Endothelial cell of umbilical vein (primary cell): Measurements from ENCODE around the gene ISY1.

ENCODE experiments used
- CTCF ChIP-seq, 2 donors: IDR thresholded peaks; 1 replicate in 1 of 2; 2 replicates in 1 of 2; pipeline ENCODE4 v1.5.1; 2011; ENCODE audit warnings: low read length in 2 of 2, mild to moderate bottlenecking in 2 of 2, moderate library complexity in 2 of 2, control low read depth in 1 of 2, inconsistent platforms in 1 of 2, low read depth in 1 of 2; ENCODE audit not compliant: insufficient read depth in 1 of 2; ENCODE audit errors: extremely low read depth in 1 of 2
- POLR2A ChIP-seq: IDR thresholded peaks from 2 replicates; pipeline ENCODE4 v1.6.1; 2012; ENCODE audit warnings: low read depth, mild to moderate bottlenecking, control low read depth, low read length
- POLR2AphosphoS5 ChIP-seq: IDR thresholded peaks from 2 replicates; pipeline ENCODE4 v1.6.1; 2012; ENCODE audit warnings: low read depth, mild to moderate bottlenecking, control low read depth, low read length, moderate library complexity; ENCODE audit not compliant: insufficient read depth
- TF ChIP-seq, protein P1 (sequence below): IDR thresholded peaks from 2 replicates; pipeline ENCODE4 v1.6.1; 2011; ENCODE audit not compliant: insufficient read depth, insufficient read length

GRCh38 chr3:129114455-129114854 lies 46.4 kb downstream of the ISY1 start:
- no peak for TF ChIP-seq CTCF (IDR thresholded peaks at IDR 0.05; ENCODE audit: extremely low read depth in 1 of 2, insufficient read depth in 1 of 2, low read depth in 1 of 2, low read length in 2 of 2)
- TF ChIP-seq, protein P1, sequence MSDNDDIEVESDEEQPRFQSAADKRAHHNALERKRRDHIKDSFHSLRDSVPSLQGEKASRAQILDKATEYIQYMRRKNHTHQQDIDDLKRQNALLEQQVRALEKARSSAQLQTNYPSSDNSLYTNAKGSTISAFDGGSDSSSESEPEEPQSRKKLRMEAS: no peak
- TF ChIP-seq POLR2AphosphoS5: no peak
- TF ChIP-seq POLR2A: no peak
